ENCODE measurements around the gene PDK2. TPM values are rescaled to one million over a fixed set of nuclear protein-coding genes. Genes with fewer than 3 reads are reported as not detected.
A peak's percentile ranks its signal among the peaks of the same experiment; 100 is the strongest.

Gene PDK2
- total and polyA plus RNA-seq, 9 of the 15 experiments (the other 6 are each of a cell fraction or from before 2014, with no cell fraction given), result 0.03 to 2.5 (median 1.4) TPM

DNA sequence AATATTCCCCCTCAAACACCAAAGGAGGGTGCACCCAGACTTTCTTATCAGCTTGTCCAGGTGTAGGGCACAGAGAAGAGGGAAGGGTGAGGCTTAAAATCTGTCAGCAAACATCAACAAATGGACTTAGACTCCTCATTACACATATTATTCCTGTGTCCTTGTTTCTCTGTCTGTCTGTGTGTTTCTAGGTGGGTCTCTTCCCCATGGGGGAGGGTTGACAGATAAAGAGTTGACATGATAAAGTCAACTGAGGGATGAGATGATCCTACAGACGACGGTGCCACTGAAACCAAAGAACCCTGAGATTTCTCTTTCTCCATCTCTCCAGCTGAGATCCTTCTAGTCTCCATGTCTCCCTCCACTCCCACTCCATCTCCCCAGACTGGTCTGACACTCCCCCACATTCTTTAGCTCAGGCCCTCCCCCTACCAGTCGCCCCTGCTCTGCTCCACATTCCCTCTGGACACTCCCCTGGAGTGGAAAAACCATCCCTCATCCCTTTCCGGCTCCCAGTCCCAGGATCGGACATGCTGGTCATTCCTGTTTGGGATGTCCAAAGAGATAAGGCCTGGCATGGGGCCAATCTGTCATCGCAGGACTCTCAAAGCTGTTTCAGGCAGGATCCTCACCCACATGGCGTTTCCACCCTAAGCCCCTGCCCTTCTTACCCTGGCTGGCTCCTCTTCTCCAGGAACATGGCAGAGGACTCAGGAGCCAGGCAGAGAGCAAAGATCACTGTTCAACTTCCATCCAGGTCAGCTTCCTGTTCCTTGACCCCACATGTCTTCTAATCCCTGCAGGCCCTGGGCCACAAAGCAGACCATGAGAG, 42.1 kb upstream of the PDK2 start (continued):
- no peak for TF ChIP-seq ZNF175 (CRISPR knock-in tag; IDR thresholded peaks at IDR 0.05; ENCODE audit: low read depth)
- no peak for TF ChIP-seq ZC3H8 (IDR thresholded peaks at IDR 0.05)
- TF ChIP-seq EGR1 (conservative IDR thresholded peaks at IDR 0.05), result 0 out of 2 replicates have a peak, but pooled peaks have one; percentile 17
- TF ChIP-seq NCOA6 (IDR thresholded peaks at IDR 0.05), result no peak
- no peak for TF ChIP-seq RBFOX2 (IDR thresholded peaks at IDR 0.05; ENCODE audit: low read depth, low read length)
- no peak for TF ChIP-seq SMARCA4 (IDR thresholded peaks at IDR 0.05)
- no peak for TF ChIP-seq KLF1 (tag; IDR thresholded peaks at IDR 0.05)
- no peak for TF ChIP-seq ZSCAN29 (IDR thresholded peaks at IDR 0.05)
- 0 out of 2 replicates have a peak, but pooled peaks have one; percentile 22 for TF ChIP-seq FOSL1 (tag; conservative IDR thresholded peaks at IDR 0.05)

GRCh38 chr17:50053654-50053960, 41.5 kb upstream of the PDK2 start:
- intact Hi-C loops (cut with micrococcal nuclease) (no loop called here), in situ Hi-C loops (cut with MboI) (no loop called here)
- H3K9me1 ChIP-seq (ENCODE audit: control insufficient read depth, insufficient read depth, low read length), result no peaks in the 10 kb centered on the region
- peak; percentile 6 for FAIRE-seq
- H3K27me3 ChIP-seq (ENCODE audit: control insufficient read depth in 2 of 2, insufficient read depth in 2 of 2, low read length in 2 of 2), result peaks cover 16 to 41% of the 10 kb centered on the region in 2 experiments; a peak in 4 of 5 replicates
- H3K27ac ChIP-seq (ENCODE audit: extremely low read depth, low read depth, low read length), result no peak overlapping the region
- no peak overlapping the region for H3K4me3 ChIP-seq
- H3K9ac ChIP-seq (ENCODE audit: insufficient read depth in 1 of 2, low read depth in 2 of 2, low read length in 2 of 2), result no peak overlapping the region; a peak in 1 of 4 replicates
- no peaks in the 10 kb centered on the region for H3K79me2 ChIP-seq (ENCODE audit: control insufficient read depth, insufficient read depth, low read length)
- ChIA-PET CTCF (ENCODE audit: low intra/inter-chr PET ratio) (interaction anchor here (0.7 kb wide), 1 partner anchor 27 kb away, joined by 3 read pairs; no protein-coding TSS in a partner anchor), POLR2A (interaction anchor here (1.9 kb wide), 1 partner anchor 16 kb away, joined by 3 read pairs; no protein-coding TSS in a partner anchor)
- DNase-seq (ENCODE audit: extremely low read depth in 1 of 4, low spot score in 3 of 4), result no peak
- TF ChIP-seq CREB1 (IDR thresholded peaks at IDR 0.05) (no peak), CREB1 (CRISPR knock-in tag; IDR thresholded peaks at IDR 0.05) (peak; percentile 29; the same call in 1 of the 2 replicates), SAFB2 (IDR thresholded peaks at IDR 0.05; ENCODE audit: borderline replicate concordance, low read depth, low read length, severe bottlenecking) (no peak), SIX5 (IDR thresholded peaks at IDR 0.05; ENCODE audit: borderline replicate concordance in 1 of 2, insufficient read depth in 1 of 2, low read depth in 1 of 2, low read length in 2 of 2) (no peak)
- no peaks in the 10 kb centered on the region for H3K36me3 ChIP-seq (ENCODE audit: control insufficient read depth, insufficient read depth, low read length)
- no peaks in the 10 kb centered on the region for H4K20me1 ChIP-seq (replicated peaks; ENCODE audit: control insufficient read depth, insufficient read depth, low read length)
- no TSS peak for BruUV-seq (replicated peaks)
- no peaks in the 10 kb centered on the region for H3K9me3 ChIP-seq (replicated peaks; ENCODE audit: control insufficient read depth, insufficient read depth, low read depth, low read length)
- ATAC-seq, result no peak
- H2AFZ ChIP-seq (ENCODE audit: low read depth, low read length), result no peak overlapping the region
- H3K4me2 ChIP-seq (ENCODE audit: insufficient read depth, low read length), result no peak overlapping the region
- peaks cover 18 to 19% of the 10 kb centered on the region in 2 experiments for H3K4me1 ChIP-seq (replicated peaks in 1 of 2; ENCODE audit: control insufficient read depth in 2 of 2, insufficient read depth in 2 of 2, low read length in 2 of 2)
- WGBS (ENCODE audit: insufficient coverage, low coverage, missing lambda C conversion rate), result 10% methylated on average over 3 of the region's 3 CpGs

All from K562 (cell line).